ENCODE results near the gene BUB1B.

The BUB1B gene

GRCh38 chr15:40183636-40184463 lies 23.0 kb downstream of the BUB1B start:
- DNase-seq = no peak

DNA sequence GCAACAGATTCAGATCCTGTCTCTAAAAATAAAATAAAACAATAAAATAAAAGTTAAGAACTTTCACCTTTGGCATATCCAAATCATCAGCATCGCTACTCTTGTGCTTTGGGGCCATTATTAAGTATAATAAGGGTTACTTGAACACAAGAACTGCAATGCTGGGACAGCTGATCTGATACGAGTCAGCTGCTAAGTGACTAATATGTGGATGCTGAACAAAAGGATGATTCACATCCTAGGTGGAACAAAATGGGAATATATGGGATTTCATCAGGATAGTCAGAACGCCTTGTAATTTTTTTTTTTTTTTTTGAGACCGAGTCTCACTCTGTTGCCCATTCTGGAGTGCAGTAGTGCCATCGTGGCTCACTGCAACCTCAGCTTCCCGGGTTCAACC lies 29.7 kb downstream of the BUB1B start:
- DNase-seq = no peak

- no peak for DNase-seq
These were observed 32.1 kb downstream of the BUB1B start for GRCh38 chr15:40192942-40193341.

- DNase-seq = no peak
These were observed 36.6 kb downstream of the BUB1B start for GRCh38 chr15:40197434-40197833.

DNA sequence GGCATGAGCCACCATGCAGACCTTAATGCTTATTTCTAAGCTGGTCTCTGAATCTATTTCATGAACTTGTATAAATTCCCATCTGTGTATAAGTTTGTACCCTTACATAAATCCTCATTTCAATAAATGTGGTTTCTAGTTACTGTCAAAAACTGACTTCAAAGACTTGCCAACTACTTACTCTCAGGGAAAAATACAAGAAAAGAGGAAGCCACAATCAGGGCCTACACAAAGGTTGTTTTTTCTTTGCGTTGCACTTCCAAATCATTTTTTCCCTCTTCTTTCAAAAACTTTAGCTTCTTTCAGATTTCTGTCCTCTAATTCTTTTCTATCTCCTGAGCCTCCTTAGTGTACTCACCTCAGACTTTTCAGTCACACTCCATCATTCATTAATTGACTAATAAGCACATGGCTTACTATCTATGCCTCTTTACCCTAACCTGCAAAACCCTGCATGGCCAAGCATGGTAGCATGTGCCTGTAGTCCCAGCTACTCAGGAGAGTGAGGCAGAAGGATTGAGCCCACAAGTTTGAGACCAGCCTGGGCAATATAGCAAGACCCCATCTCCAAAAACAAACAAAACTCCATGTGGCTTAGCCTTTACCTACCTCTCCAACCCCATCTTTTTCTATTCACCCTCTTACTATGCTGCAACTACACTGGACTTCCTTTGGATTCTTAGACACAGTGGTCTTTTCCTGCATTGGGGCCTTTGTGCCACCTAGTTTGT lies 37.7 kb downstream of the BUB1B start:
- DNase-seq = no peak

DNA sequence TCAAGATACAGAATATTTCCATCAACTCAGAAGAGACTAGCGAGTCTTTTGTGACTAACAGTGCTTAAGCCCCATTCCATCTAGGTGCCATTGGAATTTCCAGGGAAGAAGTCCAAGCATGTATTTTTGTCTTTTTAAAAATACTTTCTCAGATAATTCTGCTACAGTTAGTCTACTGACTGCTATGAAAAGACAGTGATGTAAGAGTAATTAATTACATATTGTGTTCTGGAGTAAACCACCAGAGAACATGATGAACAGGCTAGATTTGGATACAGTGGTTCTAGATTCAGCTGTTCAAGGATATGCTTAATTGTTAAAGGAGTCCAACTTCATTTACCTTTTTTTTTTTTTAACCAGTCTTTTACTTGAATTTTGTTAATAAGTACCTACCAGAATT lies 43.2 kb downstream of the BUB1B start:
- DNase-seq = no peak

GRCh38 chr15:40217166-40217824 lies 56.4 kb downstream of the BUB1B start:
- peak; percentile 38 for DNase-seq

GRCh38 chr15:40219801-40220200 lies 58.9 kb downstream of the BUB1B start:
- DNase-seq = no peak

DNA sequence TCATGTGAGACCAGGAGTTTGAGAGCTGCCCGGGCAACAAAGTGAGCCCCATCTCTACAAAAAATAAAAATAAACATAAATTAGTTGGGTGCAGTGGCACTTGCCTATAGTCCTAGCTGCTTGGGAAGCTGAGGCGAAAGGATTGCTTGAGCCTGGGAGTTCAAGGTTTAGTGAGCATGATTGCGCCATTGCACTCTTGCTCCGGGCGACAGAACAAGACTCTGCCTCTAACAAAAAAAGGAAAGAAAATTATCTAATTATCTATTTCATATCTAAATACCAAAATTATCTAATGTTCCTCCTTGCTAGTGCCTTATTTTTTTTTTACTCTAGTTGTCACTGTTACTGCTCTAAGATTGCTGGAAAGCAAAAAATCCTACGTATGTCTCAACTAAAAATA lies 61.3 kb downstream of the BUB1B start:
- no peak for DNase-seq

- DNase-seq = no peak
These were observed 65.9 kb downstream of the BUB1B start for GRCh38 chr15:40226736-40227135.

DNA sequence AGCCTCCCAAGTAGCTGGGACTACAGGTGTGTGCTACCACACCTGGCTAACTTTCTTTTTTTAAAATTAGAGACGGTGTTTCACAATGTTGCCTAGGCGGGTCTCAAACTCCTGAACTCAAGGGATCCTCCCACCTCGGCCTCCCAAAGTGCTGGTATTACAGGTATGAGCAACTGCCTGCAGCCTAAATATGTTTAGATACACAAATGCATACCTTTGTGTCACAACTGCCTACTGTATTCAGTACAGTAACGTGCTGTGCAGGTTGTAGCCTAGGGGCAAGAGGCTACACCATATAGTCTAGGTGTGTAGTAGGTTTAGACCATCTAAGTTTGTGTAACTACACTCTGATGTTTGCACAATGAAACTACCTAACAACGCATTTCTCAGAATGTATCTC lies 68.4 kb downstream of the BUB1B start:
- no peak for DNase-seq

- no peak for DNase-seq
These were observed 69.1 kb downstream of the BUB1B start for GRCh38 chr15:40229956-40230355.

GRCh38 chr15:40232625-40233070 lies 71.8 kb downstream of the BUB1B start:
- DNase-seq = no peak

- DNase-seq = no peak
These were observed 73.1 kb downstream of the BUB1B start for GRCh38 chr15:40233727-40234577.

DNA sequence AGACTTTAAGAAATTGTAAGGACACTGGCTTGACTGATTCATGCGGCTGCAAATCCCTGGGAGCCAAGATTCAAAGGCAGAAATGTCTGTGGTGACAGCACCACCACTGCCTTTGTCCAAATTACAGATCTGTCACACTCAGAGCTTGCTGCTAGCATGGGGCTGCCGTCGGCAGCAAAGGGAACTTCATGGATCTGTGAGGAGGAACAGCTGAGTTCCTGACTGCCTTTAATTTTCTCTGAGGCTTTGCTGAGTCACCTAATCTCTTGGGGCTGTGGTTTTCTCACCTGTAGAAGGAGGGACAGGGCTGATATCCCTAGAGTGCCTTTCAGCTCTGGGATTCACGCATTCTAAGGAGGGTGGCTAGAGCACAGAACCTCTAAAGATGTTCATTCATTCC lies 73.9 kb downstream of the BUB1B start:
- no peak for DNase-seq

- DNase-seq = no peak
These were observed 74.5 kb downstream of the BUB1B start for GRCh38 chr15:40235201-40235885.

DNA sequence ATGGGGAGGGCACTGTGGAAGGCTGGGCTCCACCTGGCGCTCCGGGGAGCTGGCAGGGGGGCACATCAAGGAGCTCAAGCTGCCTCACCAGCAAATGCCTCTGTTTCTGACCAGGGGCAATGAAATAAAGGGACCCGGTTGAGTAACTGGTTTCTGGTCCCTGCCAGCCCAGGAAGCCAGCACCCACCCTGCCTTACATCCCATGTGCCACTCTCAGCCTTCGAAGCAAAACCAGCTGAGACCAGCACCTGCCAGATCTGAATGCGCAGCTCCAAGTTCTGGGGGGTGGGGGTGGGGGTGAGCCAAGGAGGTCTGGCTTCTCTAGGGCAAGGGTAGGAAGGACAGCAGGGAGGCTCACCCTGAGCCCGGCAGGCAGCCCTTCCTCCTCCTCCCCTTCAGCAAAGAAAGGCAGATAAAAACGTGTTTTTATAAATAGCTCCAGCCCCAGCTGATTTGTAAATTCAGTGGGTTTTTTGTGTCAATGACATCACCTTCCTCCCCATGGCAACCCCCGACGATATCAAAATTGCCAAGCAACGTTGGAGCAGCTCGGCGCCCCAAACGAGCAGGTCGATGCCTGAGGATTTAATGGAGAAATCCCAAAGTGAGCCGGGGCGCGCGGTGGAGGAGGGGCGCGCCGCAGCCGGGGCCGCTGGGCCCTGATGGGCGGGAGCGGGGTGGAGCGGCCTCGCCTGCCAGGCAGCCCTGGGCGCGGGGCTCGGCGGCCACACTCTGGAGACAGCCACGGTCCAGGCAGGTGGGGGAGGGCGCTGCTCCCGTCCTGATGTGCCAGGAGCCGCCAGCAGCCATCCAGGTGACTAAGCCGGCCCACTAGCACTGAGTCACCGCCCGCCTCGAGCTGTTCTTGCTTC lies 77.9 kb downstream of the BUB1B start, which contains the start of gene PAK6:
TSS of gene PAK6 (plus strand) at position 532 of the 872 bp plus-strand sequence. CDS start 25,723 bp downstream, outside the sequence.
- DNase-seq = peak; percentile 71

DNA sequence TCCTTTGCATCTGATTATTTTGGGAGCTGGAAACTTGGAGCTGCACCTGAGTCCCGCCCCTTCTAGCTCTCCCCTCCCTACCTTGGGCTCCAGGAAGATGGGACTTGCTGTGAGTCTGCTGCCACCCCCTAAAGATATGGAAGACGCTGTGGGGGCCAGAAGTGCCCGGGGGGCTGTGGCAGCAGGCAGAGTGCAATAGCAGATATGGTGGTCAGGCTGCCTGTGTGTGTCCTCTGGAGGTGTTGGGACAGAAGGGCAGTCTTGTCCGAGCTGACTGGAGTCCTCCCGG lies 78.5 kb downstream of the BUB1B start:
- DNase-seq = no peak

DNA sequence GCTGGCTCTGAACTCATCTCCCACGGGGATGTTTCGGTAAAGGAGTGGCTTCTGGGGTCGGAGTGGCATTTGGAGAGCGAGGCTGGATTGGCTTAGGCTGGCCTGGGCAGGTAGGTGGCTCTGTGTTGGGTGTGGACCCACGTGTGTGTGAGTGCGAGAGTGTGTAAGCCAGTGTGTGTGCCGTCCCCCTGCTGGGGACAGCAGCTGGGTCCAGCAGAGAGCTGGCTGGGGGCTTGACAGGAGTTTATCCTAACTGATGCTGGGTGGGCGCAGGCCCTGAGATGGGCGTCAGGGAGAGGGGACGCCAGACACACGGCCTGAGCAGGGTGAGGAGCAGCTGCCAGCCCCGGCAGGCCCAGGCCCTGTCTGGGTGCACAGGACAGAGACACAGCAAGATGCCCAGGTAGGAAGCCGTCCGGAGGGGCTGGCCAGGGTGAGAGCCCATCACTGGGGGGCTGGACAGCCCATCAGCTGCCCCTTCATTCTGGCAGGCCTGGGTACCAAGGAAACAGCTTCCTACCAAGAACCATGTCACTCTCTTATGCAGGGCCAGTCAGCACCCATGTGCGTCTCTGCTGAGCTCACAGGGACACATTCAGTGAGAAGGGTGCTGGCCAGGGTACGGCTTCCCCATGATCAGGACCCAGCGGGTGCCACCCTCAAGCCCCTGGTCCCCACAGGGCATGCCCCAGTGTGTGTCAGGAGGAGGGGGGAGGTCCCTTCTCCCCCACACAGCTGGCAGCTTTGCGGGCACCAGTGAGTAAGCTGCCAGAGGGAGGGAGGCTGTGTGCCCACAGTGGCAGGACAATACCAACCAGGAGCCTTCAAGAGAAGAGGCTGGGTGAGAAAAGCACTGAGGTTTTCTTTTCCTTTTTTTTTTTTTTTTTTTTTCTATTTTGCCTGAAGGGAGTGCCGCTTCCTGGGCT lies 79.1 kb downstream of the BUB1B start:
- no peak for DNase-seq
